Measurements from ENCODE around the gene ART4. TPM values are rescaled to one million over a fixed set of nuclear protein-coding genes. Genes with fewer than 3 reads are reported as not detected.

ART4 gene
- polyA plus RNA-seq, 1 donor from 2014 or later: not detected

GRCh38 chr12:14775636-14775980, 67.7 kb downstream of the ART4 start:
- no peaks in the 10 kb centered on the region for H3K9me2 ChIP-seq (ENCODE audit: insufficient read depth, low read length)
- H3K9ac ChIP-seq (ENCODE audit: low read length): no peak overlapping the region
- no peaks in the 10 kb centered on the region for H3K9me3 ChIP-seq (ENCODE audit: low read length)
- peak overlapping the region; percentile 70 for H3K4me3 ChIP-seq (ENCODE audit: low read length)
- H3F3A ChIP-seq (ENCODE audit: insufficient read depth, low read length, poor library complexity, severe bottlenecking): no peaks in the 10 kb centered on the region
- no peak overlapping the region for H3K4me2 ChIP-seq (ENCODE audit: low read length)
- no peaks in the 10 kb centered on the region for H3K79me2 ChIP-seq (replicated peaks; ENCODE audit: insufficient read depth, low read length)
- no peak for TF ChIP-seq RAD21 (conservative IDR thresholded peaks at IDR 0.05)
- TF ChIP-seq EZH2 (IDR thresholded peaks at IDR 0.05; ENCODE audit: borderline replicate concordance, insufficient read depth, low read length, poor library complexity, severe bottlenecking): no peak
- TF ChIP-seq TAF1 (IDR thresholded peaks at IDR 0.05; ENCODE audit: low read depth): no peak
- no peak for TF ChIP-seq POLR2AphosphoS5 (IDR thresholded peaks at IDR 0.05)
- no peak for TF ChIP-seq MXI1 (conservative IDR thresholded peaks at IDR 0.05; ENCODE audit: poor library complexity, severe bottlenecking)
- TF ChIP-seq EP300 (conservative IDR thresholded peaks at IDR 0.05; ENCODE audit: poor library complexity, severe bottlenecking): no peak
- no peak for TF ChIP-seq SMC3 (conservative IDR thresholded peaks at IDR 0.05; ENCODE audit: poor library complexity)
- no peak for TF ChIP-seq CTCF (IDR thresholded peaks at IDR 0.05; ENCODE audit: poor library complexity, severe bottlenecking)
- TF ChIP-seq REST (IDR thresholded peaks at IDR 0.05; ENCODE audit: borderline replicate concordance): no peak
- peaks cover 36% of the 10 kb centered on the region for H3K27me3 ChIP-seq (ENCODE audit: insufficient read depth, low read depth, low read length)
- no peak overlapping the region for H3K27ac ChIP-seq (ENCODE audit: low read length)
- no peaks in the 10 kb centered on the region for H4K20me1 ChIP-seq (ENCODE audit: insufficient read depth)
- H2AFZ ChIP-seq (ENCODE audit: low read depth, low read length): no peak overlapping the region
- no peaks in the 10 kb centered on the region for H3K36me3 ChIP-seq (ENCODE audit: insufficient read depth, low read length)

Other genes starting within 250 kb of the ART4 start
- 0.06 TPM in 1 of 2 replicates, not detected in the other for gene GUCY2C, start 146.9 kb downstream of the ART4 start, polyA plus RNA-seq
- 11.2 and 12.9 TPM in 2 replicates for gene WBP11, start 40.0 kb downstream of the ART4 start, polyA plus RNA-seq
- 3.8 and 4.8 TPM in 2 replicates for gene C12orf60, start 39.9 kb downstream of the ART4 start, polyA plus RNA-seq
- 2.7 and 3.7 TPM in 2 replicates for gene SMCO3, start 29.3 kb downstream of the ART4 start, polyA plus RNA-seq
- 0.90 TPM in 1 of 2 replicates, not detected in the other for gene MGP, start 42.3 kb upstream of the ART4 start, polyA plus RNA-seq
- not detected in 2 replicates for gene ERP27, start 95.0 kb upstream of the ART4 start, polyA plus RNA-seq
- 4.2 and 7.7 TPM in 2 replicates for gene ARHGDIB, start 118.1 kb upstream of the ART4 start, polyA plus RNA-seq
- 2.4 TPM in 1 of 2 replicates, not detected in the other for gene PDE6H, start 129.5 kb upstream of the ART4 start, polyA plus RNA-seq

All from neural cell (in vitro differentiated cells).